ENCODE results near the gene KIF5C. TPM values are rescaled to one million over a fixed set of nuclear protein-coding genes. Genes with fewer than 3 reads are reported as not detected.

KIF5C gene
- total and polyA plus RNA-seq, 4 donors: 0.06 to 0.25 (median 0.14) TPM

- H3K36me3 ChIP-seq (ENCODE audit: control insufficient read depth in 4 of 4, insufficient read depth in 3 of 4, low read depth in 1 of 4, low read length in 3 of 4): no peaks in the 10 kb centered on the region
- no peak overlapping the region for H3K4me3 ChIP-seq (ENCODE audit: low read depth in 1 of 3, low read length in 3 of 3)
- peaks cover 0 to 2% (median 0%) of the 10 kb centered on the region in 4 donors for H3K27me3 ChIP-seq (ENCODE audit: control insufficient read depth in 4 of 4, insufficient read depth in 4 of 4, low read length in 3 of 4)
- DNase-seq (ENCODE audit: low spot score): no peak
- H3K9ac ChIP-seq (ENCODE audit: low read depth in 1 of 2, low read length in 2 of 2): no peak overlapping the region
- 81% methylated on average over 3 of the region's 3 CpGs for WGBS
- H3K27ac ChIP-seq (ENCODE audit: low read depth in 1 of 2, low read length in 2 of 2): no peak overlapping the region
- H3K9me3 ChIP-seq (ENCODE audit: control insufficient read depth in 4 of 4, low read length in 3 of 4): no peaks in the 10 kb centered on the region
- no peaks in the 10 kb centered on the region for H3K4me1 ChIP-seq (ENCODE audit: control insufficient read depth in 4 of 4, insufficient read depth in 4 of 4, low read length in 3 of 4)
- TF ChIP-seq JUND (IDR thresholded peaks at IDR 0.05): no peak
- TF ChIP-seq NR2F2 (IDR thresholded peaks at IDR 0.05): no peak
- no peak for TF ChIP-seq FOXA2 (IDR thresholded peaks at IDR 0.05)
- TF ChIP-seq CTCF (IDR thresholded peaks at IDR 0.05; ENCODE audit: low read depth, low read length, missing input control): no peak
- TF ChIP-seq FOXA1 (IDR thresholded peaks at IDR 0.05): no peak
- TF ChIP-seq YY1 (IDR thresholded peaks at IDR 0.05): no peak
Measured at GRCh38 chr2:148963461-148963860, 88.4 kb downstream of the KIF5C start.

- Histone ChIP-seq H3K27ac (ENCODE audit: low read depth in 1 of 2, low read length in 2 of 2) (no peak overlapping the region), H3K9me3 (ENCODE audit: control insufficient read depth in 4 of 4, low read length in 3 of 4) (no peaks in the 10 kb centered on the region), H3K36me3 (ENCODE audit: control insufficient read depth in 4 of 4, insufficient read depth in 3 of 4, low read depth in 1 of 4, low read length in 3 of 4) (no peaks in the 10 kb centered on the region), H3K4me1 (ENCODE audit: control insufficient read depth in 4 of 4, insufficient read depth in 4 of 4, low read length in 3 of 4) (no peaks in the 10 kb centered on the region), H3K27me3 (ENCODE audit: control insufficient read depth in 4 of 4, insufficient read depth in 4 of 4, low read length in 3 of 4) (peaks cover 0 to 2% (median 0%) of the 10 kb centered on the region in 4 donors), H3K4me3 (ENCODE audit: low read depth in 1 of 3, low read length in 3 of 3) (no peak overlapping the region), H3K9ac (ENCODE audit: low read depth in 1 of 2, low read length in 2 of 2) (no peak overlapping the region)
- WGBS: 78% methylated on average over 12 of the region's 12 CpGs
- no peak for TF ChIP-seq RXRA (IDR thresholded peaks at IDR 0.05)
- TF ChIP-seq RAD21 (IDR thresholded peaks at IDR 0.05): no peak
- TF ChIP-seq JUND (IDR thresholded peaks at IDR 0.05): no peak
- TF ChIP-seq HNF4G (IDR thresholded peaks at IDR 0.05): no peak
- no peak for TF ChIP-seq FOXA2 (IDR thresholded peaks at IDR 0.05)
- TF ChIP-seq CTCF (IDR thresholded peaks at IDR 0.05; ENCODE audit: low read depth, low read length, missing input control): no peak
- no peak for TF ChIP-seq SP1 (IDR thresholded peaks at IDR 0.05)
- DNase-seq (ENCODE audit: low spot score): no peak
Measured at GRCh38 chr2:148965623-148966437, 90.8 kb downstream of the KIF5C start.

GRCh38 chr2:148966438-148966758 lies 91.4 kb downstream of the KIF5C start:
- Histone ChIP-seq H3K27me3 (ENCODE audit: control insufficient read depth in 4 of 4, insufficient read depth in 4 of 4, low read length in 3 of 4) (peaks cover 0 to 2% (median 0%) of the 10 kb centered on the region in 4 donors), H3K9me3 (ENCODE audit: control insufficient read depth in 4 of 4, low read length in 3 of 4) (no peaks in the 10 kb centered on the region), H3K4me1 (ENCODE audit: control insufficient read depth in 4 of 4, insufficient read depth in 4 of 4, low read length in 3 of 4) (no peaks in the 10 kb centered on the region), H3K27ac (ENCODE audit: low read depth in 1 of 2, low read length in 2 of 2) (no peak overlapping the region), H3K9ac (ENCODE audit: low read depth in 1 of 2, low read length in 2 of 2) (no peak overlapping the region), H3K4me3 (ENCODE audit: low read depth in 1 of 3, low read length in 3 of 3) (no peak overlapping the region), H3K36me3 (ENCODE audit: control insufficient read depth in 4 of 4, insufficient read depth in 3 of 4, low read depth in 1 of 4, low read length in 3 of 4) (no peaks in the 10 kb centered on the region)
- 95% methylated on average over 1 of the region's 1 CpG for WGBS
- DNase-seq (ENCODE audit: low spot score): no peak
- TF ChIP-seq MAX (IDR thresholded peaks at IDR 0.05) (no peak), FOXA2 (IDR thresholded peaks at IDR 0.05) (no peak), RAD21 (IDR thresholded peaks at IDR 0.05) (no peak), EGR1 (IDR thresholded peaks at IDR 0.05; ENCODE audit: low read depth in 2 of 2) (no peak), ZBTB33 (IDR thresholded peaks at IDR 0.05) (no peak), JUND (IDR thresholded peaks at IDR 0.05) (no peak), HNF4G (IDR thresholded peaks at IDR 0.05) (no peak), RXRA (IDR thresholded peaks at IDR 0.05) (no peak), NR2F2 (IDR thresholded peaks at IDR 0.05) (no peak), CTCF (IDR thresholded peaks at IDR 0.05; ENCODE audit: low read depth, low read length, missing input control) (no peak), YY1 (IDR thresholded peaks at IDR 0.05) (no peak), TAF1 (conservative IDR thresholded peaks at IDR 0.05) (no peak), SP1 (IDR thresholded peaks at IDR 0.05) (no peak), GABPA (IDR thresholded peaks at IDR 0.05 in 1 of 2, conservative IDR thresholded peaks at IDR 0.05 in 1 of 2) (no peak), ATF3 (IDR thresholded peaks at IDR 0.05) (no peak), HNF4A (conservative IDR thresholded peaks at IDR 0.05) (no peak), FOXA1 (IDR thresholded peaks at IDR 0.05) (no peak)
